Thoracic aorta (tissue), 2 donors: ENCODE data around the gene IL4I1. TPM values are rescaled to one million over a fixed set of nuclear protein-coding genes. Genes with fewer than 3 reads are reported as not detected.

Source experiments
- ATAC-seq: fragments of 150-250 bp; one replicate; pipeline ENCODE4 v1.8.0; 2017; ENCODE audit warnings: low read depth; ENCODE audit not compliant: insufficient number of reproducible peaks, low FRiP score
- DNase-seq: peaks from one replicate; pipeline ENCODE4 v3.0.0-alpha.2; 2020; ENCODE audit warnings: low spot score
- H3K27ac ChIP-seq, 2 donors: fragments of 200-600 bp; sonication (generic); 1 replicate in 1 of 2; 2 replicates in 1 of 2; pipeline ENCODE4 v1.5.1; 2016; ENCODE audit warnings: mild to moderate bottlenecking in 2 of 2, moderate library complexity in 2 of 2
- H3K27me3 ChIP-seq: fragments of 200-600 bp; sonication (generic); replicated peaks from 2 replicates; pipeline ENCODE4 v1.6.0; 2016; ENCODE audit warnings: mild to moderate bottlenecking; ENCODE audit not compliant: insufficient read depth
- H3K36me3 ChIP-seq: fragments of 200-600 bp; sonication (generic); one replicate; pipeline ENCODE4 v1.5.1; 2016
- H3K4me1 ChIP-seq, 2 donors: fragments of 200-600 bp; sonication (generic); 1 replicate in 1 of 2; 2 replicates in 1 of 2; pipeline versions ENCODE4 v1.5.1 to v1.6.0; 2016; ENCODE audit warnings: low read depth in 2 of 2, mild to moderate bottlenecking in 1 of 2; ENCODE audit not compliant: control insufficient read depth in 1 of 2
- H3K4me3 ChIP-seq: fragments of 200-600 bp; sonication (generic); 2 replicates; pipeline ENCODE4 v1.5.1; 2016; ENCODE audit warnings: mild to moderate bottlenecking
- H3K9me3 ChIP-seq: fragments of 200-600 bp; sonication (generic); 2 replicates; pipeline ENCODE4 v1.5.1; 2016
- CTCF ChIP-seq: fragments of 200-600 bp; sonication (generic); IDR thresholded peaks from one replicate; pipeline ENCODE4 v1.5.1; 2019; ENCODE audit warnings: antibody characterized with exemption
- total RNA-seq, 2 donors: library from RNA; depleted of rRNA; stranded (reverse); fragments of >200 nt; gene quantifications; one replicate each; pipeline versions ENCODE4 v1.1.0 to v1.2.3, GENCODE V29; 2016

IL4I1 gene
- total RNA-seq, 2 donors from 2014 or later: 1.5 to 2.2 TPM

- Histone ChIP-seq H3K36me3 (no peaks in the 10 kb centered on the region), H3K27me3 (no peaks in the 10 kb centered on the region), H3K4me1 (peaks cover 0 to 4% of the 10 kb centered on the region in 2 donors), H3K9me3 (no peaks in the 10 kb centered on the region), H3K4me3 (no peak overlapping the region), H3K27ac (no peak overlapping the region)
- TF ChIP-seq CTCF: no peak
- DNase-seq (no peak), ATAC-seq (no peak)
These were observed 42.0 kb upstream of the IL4I1 start for GRCh38 chr19:49938662-49939061.

GRCh38 chr19:49937750-49938381 is 41.2 kb upstream of the IL4I1 start:
- DNase-seq (no peak), ATAC-seq (peak; percentile 64)
- Histone ChIP-seq H3K9me3 (no peaks in the 10 kb centered on the region), H3K4me3 (peak overlapping the region; percentile 45), H3K27me3 (no peaks in the 10 kb centered on the region), H3K4me1 (peaks cover 0 to 4% of the 10 kb centered on the region in 2 donors), H3K27ac (no peak overlapping the region), H3K36me3 (no peaks in the 10 kb centered on the region)
- TF ChIP-seq CTCF: peak; percentile 96

GRCh38 chr19:49936549-49936948 is 39.9 kb upstream of the IL4I1 start:
- Histone ChIP-seq H3K4me3 (no peak overlapping the region), H3K36me3 (no peaks in the 10 kb centered on the region), H3K9me3 (no peaks in the 10 kb centered on the region), H3K4me1 (peaks cover 0 to 4% of the 10 kb centered on the region in 2 donors), H3K27me3 (no peaks in the 10 kb centered on the region), H3K27ac (no peak overlapping the region)
- DNase-seq (no peak), ATAC-seq (no peak)
- no peak for TF ChIP-seq CTCF

- H3K27ac ChIP-seq: no peak overlapping the region
- no peak for TF ChIP-seq CTCF
- no peak for ATAC-seq
- H3K36me3 ChIP-seq: no peaks in the 10 kb centered on the region
- H3K4me3 ChIP-seq: no peak overlapping the region
- H3K27me3 ChIP-seq: no peaks in the 10 kb centered on the region
- no peaks in the 10 kb centered on the region for H3K9me3 ChIP-seq
- no peak for DNase-seq
- peaks cover 7% of the 10 kb centered on the region in 2 donors for H3K4me1 ChIP-seq
These were observed 37.0 kb upstream of the IL4I1 start for GRCh38 chr19:49933643-49934042.

GRCh38 chr19:49932731-49933131 is 36.0 kb upstream of the IL4I1 start:
- Histone ChIP-seq H3K27me3 (no peaks in the 10 kb centered on the region), H3K36me3 (no peaks in the 10 kb centered on the region), H3K9me3 (no peaks in the 10 kb centered on the region), H3K27ac (no peak overlapping the region), H3K4me1 (peaks cover 4 to 14% of the 10 kb centered on the region in 2 donors), H3K4me3 (no peak overlapping the region)
- DNase-seq (no peak), ATAC-seq (no peak)
- no peak for TF ChIP-seq CTCF
